Suprapubic skin (tissue), 4 donors: Measurements from ENCODE around the gene RTCB. TPM values are rescaled to one million over a fixed set of nuclear protein-coding genes. Genes with fewer than 3 reads are reported as not detected.

Source experiments
- DNase-seq, 2 donors: peaks; one replicate each; pipeline ENCODE4 v3.0.0-alpha.2; 2019; ENCODE audit warnings: low spot score in 2 of 2
- H3K27ac ChIP-seq: fragments of 200-600 bp; sonication (generic); one replicate; pipeline ENCODE4 v1.5.1; 2019
- H3K27me3 ChIP-seq: fragments of 200-600 bp; sonication (generic); one replicate; pipeline ENCODE4 v1.5.1; 2019
- H3K36me3 ChIP-seq: fragments of 200-600 bp; sonication (generic); one replicate; pipeline ENCODE4 v1.5.1; 2019
- H3K4me1 ChIP-seq: fragments of 200-600 bp; sonication (generic); one replicate; pipeline ENCODE4 v1.5.1; 2019
- H3K4me3 ChIP-seq: fragments of 200-600 bp; sonication (generic); one replicate; pipeline ENCODE4 v1.5.1; 2019; ENCODE audit warnings: mild to moderate bottlenecking
- H3K9me3 ChIP-seq: fragments of 200-600 bp; sonication (generic); one replicate; pipeline ENCODE4 v1.5.1; 2019
- CTCF ChIP-seq, 2 donors: fragments of 200-600 bp in 1 of 2; fragments of 450-650 bp in 1 of 2; sonication (generic) in 1 of 2; IDR thresholded peaks; one replicate each; pipeline ENCODE4 v1.5.1; 2016 to 2019; ENCODE audit warnings: antibody characterized with exemption in 2 of 2, mild to moderate bottlenecking in 1 of 2, moderate library complexity in 1 of 2
- EP300 ChIP-seq: sonication (generic); formaldehyde crosslinking; IDR thresholded peaks from one replicate; pipeline ENCODE4 v1.6.1; 2017; ENCODE audit warnings: antibody characterized with exemption
- POLR2A ChIP-seq, 2 donors: fragments of 450-650 bp; IDR thresholded peaks; one replicate each; pipeline ENCODE4 v1.6.1; 2017; ENCODE audit warnings: antibody characterized with exemption in 2 of 2, mild to moderate bottlenecking in 2 of 2, moderate library complexity in 2 of 2
- POLR2AphosphoS5 ChIP-seq, 3 donors: sonication (generic); formaldehyde crosslinking; IDR thresholded peaks; one replicate each; pipeline ENCODE4 v1.6.1; 2017; ENCODE audit warnings: antibody characterized with exemption in 3 of 3
- WGBS: methylation state at CpG from one replicate; pipeline ENCODE4 v1.1.5; 2018; 5-methylcytosine and 5-hydroxymethylcytosine counted together
- total RNA-seq, 4 donors: library from RNA; depleted of rRNA; stranded (reverse); fragments of >200 nt; gene quantifications; one replicate each; pipeline ENCODE4 v1.1.0, GENCODE V29; 2016

RTCB gene
- 100 to 1,000 TPM in 2 of 4 donors, 10 to 100 TPM in 2; 75.1 to 117 (median 97.2) TPM for total RNA-seq

GRCh38 chr22:32411829-32412592, at the start of gene RTCB:
RTCB (minus strand) TSS chr22:32412247; CDS start chr22:32412156, 91 bp downstream.
- no peaks in the 10 kb centered on the region for H3K9me3 ChIP-seq
- peak within 1 kb of the TSS; percentile 85 for H3K4me3 ChIP-seq
- peaks cover 18% of the 10 kb centered on the region for H3K36me3 ChIP-seq
- H3K27ac ChIP-seq = peak within 1 kb of the TSS; percentile 86
- H3K4me1 ChIP-seq = peaks cover 27% of the 10 kb centered on the region
- peak; percentile 91 to 92 for DNase-seq
- under 1% methylated on average over 38 of the region's 40 CpGs for WGBS
- H3K27me3 ChIP-seq = no peaks in the 10 kb centered on the region
- TF ChIP-seq EP300 (no peak), CTCF (IDR thresholded peaks at IDR 0.05) (no peak), POLR2A (IDR thresholded peaks at IDR 0.05) (peak in 1 of 2 donors; percentile 30), POLR2AphosphoS5 (IDR thresholded peaks at IDR 0.05) (peak in 2 of 3 donors; percentile 46 to 83)

- H3K9me3 ChIP-seq = no peaks in the 10 kb centered on the region
- no peak for TF ChIP-seq EP300
- no peak for TF ChIP-seq POLR2A (IDR thresholded peaks at IDR 0.05)
- TF ChIP-seq CTCF (IDR thresholded peaks at IDR 0.05) = no peak
- TF ChIP-seq POLR2AphosphoS5 (IDR thresholded peaks at IDR 0.05) = no peak
- peaks cover 12% of the 10 kb centered on the region for H3K27me3 ChIP-seq
- H3K27ac ChIP-seq = no peak overlapping the region
- WGBS = 87% methylated on average over 4 of the region's 4 CpGs
- no peaks in the 10 kb centered on the region for H3K4me1 ChIP-seq
- no peaks in the 10 kb centered on the region for H3K36me3 ChIP-seq
- DNase-seq = no peak
- H3K4me3 ChIP-seq = no peak overlapping the region
Measured at GRCh38 chr22:32457031-32457430, 45.0 kb upstream of the RTCB start.

GRCh38 chr22:32448980-32449379, 36.9 kb upstream of the RTCB start:
- DNase-seq = no peak
- Histone ChIP-seq H3K36me3 (no peaks in the 10 kb centered on the region), H3K4me3 (no peak overlapping the region), H3K9me3 (no peaks in the 10 kb centered on the region), H3K27ac (no peak overlapping the region), H3K4me1 (no peaks in the 10 kb centered on the region), H3K27me3 (peaks cover 15% of the 10 kb centered on the region)
- no peak for TF ChIP-seq POLR2A (IDR thresholded peaks at IDR 0.05)
- TF ChIP-seq EP300 = no peak
- no peak for TF ChIP-seq POLR2AphosphoS5 (IDR thresholded peaks at IDR 0.05)
- TF ChIP-seq CTCF (IDR thresholded peaks at IDR 0.05) = no peak
- WGBS = 50% methylated on average over 4 of the region's 4 CpGs

- no peak overlapping the region for H3K4me3 ChIP-seq
- DNase-seq = no peak
- WGBS = 60% methylated on average over 1 of the region's 1 CpG
- no peak overlapping the region for H3K27ac ChIP-seq
- H3K9me3 ChIP-seq = no peaks in the 10 kb centered on the region
- peaks cover 18% of the 10 kb centered on the region for H3K27me3 ChIP-seq
- H3K4me1 ChIP-seq = no peaks in the 10 kb centered on the region
- TF ChIP-seq EP300 (no peak), CTCF (IDR thresholded peaks at IDR 0.05) (no peak), POLR2A (IDR thresholded peaks at IDR 0.05) (no peak), POLR2AphosphoS5 (IDR thresholded peaks at IDR 0.05) (no peak)
- no peaks in the 10 kb centered on the region for H3K36me3 ChIP-seq
Measured at GRCh38 chr22:32446321-32446720, 34.3 kb upstream of the RTCB start.

GRCh38 chr22:32444068-32444467, 32.0 kb upstream of the RTCB start:
- 43% methylated on average over 6 of the region's 6 CpGs for whole genome bisulfite sequencing
- H3K4me1 ChIP-seq = no peaks in the 10 kb centered on the region
- no peak for DNase-seq
- H3K4me3 ChIP-seq = no peak overlapping the region
- no peaks in the 10 kb centered on the region for H3K36me3 ChIP-seq
- TF ChIP-seq POLR2A (IDR thresholded peaks at IDR 0.05) = no peak
- TF ChIP-seq EP300 = no peak
- no peak for TF ChIP-seq CTCF (IDR thresholded peaks at IDR 0.05)
- no peak for TF ChIP-seq POLR2AphosphoS5 (IDR thresholded peaks at IDR 0.05)
- H3K27ac ChIP-seq = no peak overlapping the region
- H3K9me3 ChIP-seq = no peaks in the 10 kb centered on the region
- peaks cover 18% of the 10 kb centered on the region for H3K27me3 ChIP-seq
